Measurements from ENCODE around the gene ACSS1.

GRCh38 chr20:24989162-24989561 lies 68.8 kb downstream of the ACSS1 start:
- TF ChIP-seq CTCF (IDR thresholded peaks at IDR 0.05) (no peak), POLR2A (IDR thresholded peaks at IDR 0.05) (no peak)
